Stimulated activated CD4-positive, alpha-beta T cell treated with anti-CD3 and anti-CD28 coated beads, Interleukin-15, amount 100 ng/mL, for 24 hours (primary cell): ENCODE results near the gene KIAA0040.

ENCODE experiments used
- DNase-seq: peaks from one replicate; pipeline ENCODE4 v3.0.0-alpha.2; 2020

The KIAA0040 gene

DNA sequence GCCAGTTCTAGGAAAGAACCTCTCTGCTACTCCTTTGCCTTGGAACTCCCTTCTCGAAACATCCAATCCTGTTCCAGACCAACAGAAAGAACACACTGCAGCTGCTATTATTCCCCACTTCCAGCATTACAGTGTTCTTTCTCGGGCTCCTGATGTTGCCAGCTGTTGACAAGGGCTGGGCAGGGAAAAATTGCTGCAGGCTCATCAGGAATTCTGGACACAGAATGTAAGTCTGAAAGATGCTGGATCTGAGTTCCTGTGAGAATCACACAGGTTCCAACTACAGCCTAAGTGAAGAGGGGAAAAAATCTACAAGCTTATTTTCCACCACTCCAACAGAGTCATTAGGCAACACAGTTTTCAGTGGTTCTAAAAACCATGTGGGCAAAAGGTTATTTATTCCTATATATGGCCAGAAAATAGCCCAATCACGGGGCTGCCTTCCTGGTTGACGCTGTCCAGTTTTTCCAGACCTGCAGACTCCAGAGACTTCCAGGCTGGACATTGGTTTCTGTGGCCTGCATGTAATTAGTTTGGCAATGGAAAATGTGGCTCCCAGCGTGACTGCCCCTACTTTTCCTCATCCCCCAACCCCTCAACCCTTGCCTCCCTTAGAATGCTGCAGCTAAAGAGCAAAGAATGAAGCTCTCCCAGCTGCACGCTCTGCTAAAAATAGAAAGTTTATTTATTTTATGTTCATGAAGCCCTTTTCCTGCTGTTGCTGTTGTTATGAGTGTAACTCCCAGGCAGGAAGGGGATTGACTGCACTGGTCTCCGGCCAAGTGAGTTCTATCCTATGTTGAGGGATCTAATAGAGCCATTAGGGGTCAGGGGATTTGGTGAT lies 8.3 kb upstream of the KIAA0040 start:
- no peak for DNase-seq

DNA sequence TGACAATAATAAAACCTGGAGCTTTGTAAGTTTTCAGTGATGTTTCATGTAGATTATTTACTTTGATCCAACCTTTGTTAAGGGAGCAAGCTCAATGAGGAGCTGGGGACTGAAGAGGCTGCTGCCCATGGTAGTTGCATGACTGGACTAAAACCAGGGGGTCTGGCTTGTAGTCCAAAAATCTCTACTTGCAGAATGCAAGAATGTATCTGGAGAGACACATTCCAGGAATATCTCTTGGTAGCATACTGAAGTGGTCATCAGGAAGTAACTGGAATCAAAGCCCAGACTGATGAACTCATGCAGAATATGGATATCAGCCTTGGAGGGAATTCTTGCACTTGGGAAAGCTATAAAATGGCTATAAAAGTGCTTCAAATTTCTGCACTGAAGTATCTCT lies 5.8 kb upstream of the KIAA0040 start:
- DNase-seq, result no peak

DNA sequence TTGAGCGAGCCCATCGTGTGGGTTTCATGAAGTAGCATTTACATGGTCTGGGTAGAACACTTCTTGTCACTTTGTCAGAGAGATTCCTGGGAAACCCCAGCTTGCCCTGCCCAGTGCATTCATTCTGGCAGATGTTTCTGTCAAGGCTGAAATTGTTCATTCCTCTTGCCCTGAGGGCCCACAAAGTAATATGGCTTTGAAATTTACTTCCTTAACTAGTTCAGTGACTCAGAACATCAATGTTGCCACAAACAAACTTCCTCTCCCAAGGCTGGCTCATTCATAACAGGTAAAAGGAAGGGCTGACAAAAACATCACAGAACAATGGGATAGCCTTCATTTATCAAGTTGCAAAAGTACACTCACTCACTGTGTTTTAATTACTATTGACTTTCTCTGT lies 5.0 kb upstream of the KIAA0040 start:
- DNase-seq, result no peak

DNA sequence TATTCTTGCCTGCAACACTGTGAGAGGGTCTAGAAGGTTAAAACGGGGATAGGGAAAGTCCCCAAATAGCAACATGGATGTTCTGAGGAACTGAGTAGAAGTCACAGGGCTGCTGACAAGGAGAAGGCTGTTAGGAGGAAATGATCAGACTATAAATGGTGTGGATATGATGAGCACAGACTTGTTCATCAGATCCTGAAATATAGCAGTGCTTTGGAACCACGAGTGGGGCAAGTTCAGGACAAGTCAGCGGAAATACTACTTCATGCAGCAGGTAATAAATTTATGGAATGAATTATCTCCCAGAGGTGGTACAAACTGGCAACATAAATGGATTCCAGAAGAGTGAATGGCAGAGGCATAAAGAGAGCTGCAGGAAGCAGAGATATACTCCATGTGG lies 3.2 kb upstream of the KIAA0040 start:
- no peak for DNase-seq

DNA sequence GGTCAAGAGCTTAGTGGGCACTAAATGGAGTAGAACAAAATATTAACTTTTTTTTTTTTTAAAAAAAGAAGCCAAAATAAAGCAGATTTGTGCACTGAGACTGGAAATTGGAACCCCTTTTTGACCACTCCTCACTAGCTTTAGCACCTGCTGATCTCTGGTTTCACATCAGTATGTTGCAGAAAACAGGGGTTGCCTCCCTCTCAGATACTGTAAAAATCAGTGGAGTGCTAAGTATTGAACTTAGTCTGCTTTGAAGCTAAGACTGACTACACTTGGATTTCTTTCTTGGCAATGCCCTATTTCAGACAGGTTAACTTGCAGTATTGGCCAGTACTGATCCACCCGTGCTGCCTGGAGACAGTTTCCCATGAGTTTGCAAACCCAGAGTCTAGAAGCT lies 2.7 kb upstream of the KIAA0040 start:
- DNase-seq, result no peak

DNA sequence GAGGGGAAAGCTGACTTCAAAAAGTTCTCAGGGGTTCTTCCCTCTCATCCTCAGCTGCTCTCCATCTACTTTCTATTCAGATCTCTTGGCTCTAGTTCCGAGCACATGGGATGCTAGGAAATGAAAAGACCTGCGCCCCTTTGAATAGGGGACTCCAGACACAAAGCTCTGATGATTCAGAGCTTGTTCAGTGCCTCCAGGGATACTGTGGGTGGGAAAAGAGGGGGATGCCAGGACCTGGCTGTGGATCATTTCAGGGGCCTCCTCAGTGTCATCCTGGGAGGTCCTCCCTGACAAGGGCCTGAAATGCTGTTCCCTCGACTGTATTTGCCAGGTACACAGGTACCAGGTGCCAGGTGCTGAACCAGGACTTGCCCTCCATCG lies 943 bp upstream of the KIAA0040 start:
- DNase-seq, result no peak

DNA sequence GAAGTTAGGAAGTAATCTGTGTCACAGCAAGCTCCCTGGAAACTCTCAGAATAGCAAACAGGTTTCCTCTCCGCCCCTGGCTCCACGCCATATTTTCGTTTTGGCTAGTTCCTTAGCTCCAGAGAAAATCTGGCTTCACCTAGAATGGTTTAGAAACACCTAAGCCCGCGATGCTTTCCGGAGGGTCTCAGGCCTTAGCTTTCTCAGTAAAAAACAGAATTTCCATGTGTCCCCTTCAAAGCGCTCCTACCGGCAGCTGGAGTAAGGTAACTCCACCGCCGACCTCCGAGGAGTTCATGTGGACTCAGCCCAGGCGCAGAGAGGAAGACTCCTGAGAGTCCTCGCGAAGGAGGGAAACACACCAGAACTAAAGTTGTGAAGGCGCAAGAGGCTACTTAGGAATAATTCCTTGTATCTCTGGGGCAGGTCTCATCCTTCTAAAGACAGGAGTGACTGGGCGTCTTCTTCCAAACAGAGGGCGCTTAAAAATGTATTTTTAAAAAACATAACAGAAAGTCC lies 406 bp downstream of the KIAA0040 start:
- DNase-seq, result peak; percentile 61

DNA sequence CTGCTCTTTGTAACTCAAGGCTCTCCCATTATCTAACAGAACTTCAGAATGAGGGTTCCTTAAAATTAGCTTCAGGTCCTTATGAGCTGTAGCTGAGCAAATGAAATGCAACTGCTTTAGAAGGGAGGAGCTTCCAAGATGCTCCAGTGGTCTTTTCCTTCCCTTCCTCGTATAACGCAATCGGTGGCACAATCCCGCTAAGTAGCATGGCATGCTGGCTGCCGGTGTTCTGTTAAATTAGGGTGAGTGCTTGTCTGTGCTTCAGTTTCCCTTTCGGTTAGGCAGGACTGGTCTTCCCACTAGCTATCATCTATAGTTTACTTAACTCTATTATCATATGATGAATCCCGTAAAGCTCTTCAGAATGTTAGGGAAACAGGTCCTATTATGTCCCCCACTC lies 917 bp downstream of the KIAA0040 start:
- peak; percentile 32 for DNase-seq

DNA sequence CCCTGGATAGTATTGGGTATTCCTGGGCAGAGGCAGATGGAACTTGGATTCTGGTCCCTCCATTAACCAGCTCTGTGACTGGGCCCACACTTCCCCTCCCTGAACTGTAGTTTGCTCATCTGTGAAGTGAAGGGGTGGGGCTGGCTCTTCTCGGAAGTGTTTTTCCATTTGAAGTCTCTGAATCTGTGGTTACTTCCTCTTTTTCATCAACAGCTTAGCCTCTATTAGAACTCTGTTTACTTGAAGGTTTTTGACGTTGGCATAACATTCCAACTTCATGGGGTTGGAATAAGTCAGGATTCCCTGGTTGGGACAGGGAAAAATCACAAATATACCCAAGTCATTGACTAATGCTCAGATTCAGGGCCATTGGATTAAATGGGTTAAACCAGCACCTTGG lies 3.6 kb downstream of the KIAA0040 start:
- peak; percentile 74 for DNase-seq

DNA sequence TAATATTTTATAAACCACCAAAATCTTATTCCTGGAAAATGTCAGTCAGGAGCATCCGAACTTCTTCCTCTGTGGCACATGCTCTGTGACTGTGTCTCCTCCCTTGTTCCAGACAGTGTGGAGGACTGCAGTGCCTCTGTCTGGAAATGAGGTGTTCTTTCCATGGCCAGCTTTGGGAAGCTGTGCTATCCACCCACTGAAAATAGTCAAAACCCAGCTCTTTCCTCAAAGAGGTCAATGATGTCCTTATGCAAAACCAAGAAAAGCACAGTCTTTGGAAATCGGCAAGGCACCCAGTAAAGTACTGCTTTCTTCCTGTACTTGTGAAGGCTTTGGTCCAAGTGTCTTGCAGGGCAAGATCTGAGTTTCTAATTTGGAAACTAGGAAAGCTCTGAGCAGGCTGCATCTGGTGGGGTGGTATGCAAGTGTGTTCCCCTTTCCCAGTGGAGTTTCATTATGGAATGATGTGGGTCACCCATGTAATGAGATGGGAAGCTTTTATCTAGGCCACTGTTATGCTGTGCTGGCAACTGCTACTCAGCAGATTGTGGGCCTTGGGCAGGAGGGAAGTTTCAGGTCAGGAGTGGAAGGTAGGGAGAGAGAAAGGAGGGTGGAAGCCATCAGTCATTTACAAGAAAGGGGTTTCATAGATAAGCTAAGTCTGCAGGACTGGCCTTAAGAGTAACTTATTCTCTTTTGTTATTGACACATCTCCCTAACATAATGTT lies 6.0 kb downstream of the KIAA0040 start:
- DNase-seq, result no peak

DNA sequence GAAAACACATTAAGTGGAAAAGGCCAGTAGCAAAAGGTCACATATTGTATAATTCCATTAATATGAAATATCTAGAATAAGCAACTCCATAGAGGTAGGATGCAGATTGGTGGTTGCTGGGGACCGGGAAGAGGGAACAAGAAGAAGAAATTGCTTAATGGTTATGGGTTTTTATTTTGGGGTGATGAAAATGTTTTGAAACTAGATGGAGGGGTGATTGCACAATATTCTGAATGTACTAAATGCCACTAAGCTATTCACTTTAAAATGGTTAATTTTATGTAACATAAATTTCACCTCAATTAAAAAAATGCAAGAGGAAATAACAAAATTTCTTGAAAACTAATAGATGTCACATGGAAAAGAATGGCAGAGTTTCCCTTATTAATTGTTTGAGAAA lies 6.7 kb downstream of the KIAA0040 start:
- no peak for DNase-seq

DNA sequence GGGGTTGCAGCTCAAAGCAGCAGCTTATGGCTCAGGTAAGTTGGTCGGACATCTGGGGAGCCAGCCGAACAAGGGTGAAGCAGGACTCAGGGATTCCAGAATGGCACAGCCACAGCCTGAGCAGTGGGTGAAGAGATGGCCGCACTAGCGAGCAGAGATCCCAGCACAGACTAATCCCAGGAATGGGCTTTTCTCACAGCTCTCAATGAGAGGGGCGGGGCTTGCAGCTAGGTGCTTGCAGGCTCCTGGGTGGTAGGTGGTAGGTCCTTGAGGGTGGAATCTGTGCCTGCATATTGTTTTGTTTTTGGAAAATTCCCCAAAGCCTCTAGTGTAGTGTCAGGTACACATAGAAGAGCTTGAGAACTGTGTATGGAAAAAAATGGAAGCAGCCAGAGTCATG lies 9.0 kb downstream of the KIAA0040 start:
- DNase-seq, result no peak

DNA sequence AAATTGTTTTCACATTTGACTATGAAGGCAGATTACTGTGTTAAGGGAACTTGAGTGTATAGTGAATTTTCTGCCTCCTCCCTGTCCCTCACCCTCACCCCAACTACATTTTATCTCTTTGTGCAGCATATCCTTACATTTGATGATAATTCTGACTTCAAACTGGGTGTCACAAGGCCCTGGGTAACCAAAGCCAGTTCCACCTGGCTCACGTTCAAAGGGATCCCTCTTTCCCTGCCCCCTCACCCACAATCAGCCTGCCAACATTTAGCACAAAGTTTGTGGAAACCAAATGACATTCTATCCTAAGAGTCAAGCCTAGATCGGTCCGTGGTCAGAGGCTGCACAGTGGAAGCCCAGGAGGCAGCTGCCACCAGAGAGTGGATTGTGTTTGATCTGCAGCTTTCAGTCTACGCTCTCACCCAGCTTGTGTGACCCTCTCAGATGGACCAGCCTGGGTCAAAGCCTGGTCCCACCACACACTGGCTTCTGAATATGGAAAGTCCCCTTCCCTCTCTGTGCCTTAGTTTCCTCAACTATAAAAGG lies 10.3 kb downstream of the KIAA0040 start:
- no peak for DNase-seq

DNA sequence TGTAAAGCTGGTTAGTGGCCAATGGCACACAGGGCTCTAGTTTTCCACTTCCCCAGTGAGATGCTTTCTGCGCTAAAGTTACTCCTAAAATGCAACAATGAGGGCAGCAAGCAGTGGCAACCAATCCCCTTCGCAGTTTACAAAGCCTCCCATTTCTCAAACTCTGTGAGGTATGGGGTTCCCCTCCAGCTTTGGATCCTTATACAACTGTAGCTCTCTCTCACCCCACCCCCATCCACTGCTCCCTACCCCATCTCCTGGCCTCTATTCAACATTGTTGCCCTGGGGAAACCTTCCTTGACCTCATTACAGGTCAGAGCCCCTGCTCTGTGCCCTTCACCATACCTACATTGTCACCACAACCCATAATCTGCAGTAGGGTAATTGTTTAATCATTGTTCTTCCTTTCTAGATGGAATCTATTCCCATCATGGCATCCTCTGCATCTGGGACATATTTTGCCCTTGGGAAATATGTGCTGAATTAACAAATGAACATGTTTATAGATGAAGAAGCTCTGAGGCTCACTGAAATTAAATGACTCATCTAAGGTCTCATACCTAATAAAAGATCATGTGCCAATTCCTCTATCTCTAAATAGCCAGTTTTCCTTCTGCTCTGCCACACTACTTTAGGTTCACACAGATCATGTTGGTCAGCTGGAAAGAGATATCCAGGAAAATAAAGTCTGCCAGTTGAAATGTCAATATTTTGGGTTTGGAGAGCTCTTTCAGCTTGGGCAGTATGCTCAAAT lies 12.6 kb downstream of the KIAA0040 start:
- DNase-seq, result no peak

DNA sequence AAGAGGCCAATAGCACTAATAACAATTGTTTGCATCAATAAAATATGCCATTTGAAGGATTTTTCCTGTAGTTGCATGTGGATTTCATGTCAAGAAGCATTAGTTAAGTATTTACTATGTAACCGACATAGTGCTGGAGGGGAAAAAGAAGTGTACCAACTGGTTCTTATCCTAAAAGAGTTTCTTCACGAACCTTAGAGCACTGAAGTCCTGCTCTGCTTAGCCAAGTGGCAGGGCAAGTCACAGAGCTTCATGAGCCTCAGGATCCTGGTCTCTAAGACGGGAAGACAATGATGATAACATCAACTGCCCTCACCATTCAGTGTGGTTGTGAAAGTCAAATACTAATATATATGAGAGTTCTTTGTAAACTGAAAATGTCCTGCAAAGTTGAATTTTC lies 14.1 kb downstream of the KIAA0040 start:
- no peak for DNase-seq

DNA sequence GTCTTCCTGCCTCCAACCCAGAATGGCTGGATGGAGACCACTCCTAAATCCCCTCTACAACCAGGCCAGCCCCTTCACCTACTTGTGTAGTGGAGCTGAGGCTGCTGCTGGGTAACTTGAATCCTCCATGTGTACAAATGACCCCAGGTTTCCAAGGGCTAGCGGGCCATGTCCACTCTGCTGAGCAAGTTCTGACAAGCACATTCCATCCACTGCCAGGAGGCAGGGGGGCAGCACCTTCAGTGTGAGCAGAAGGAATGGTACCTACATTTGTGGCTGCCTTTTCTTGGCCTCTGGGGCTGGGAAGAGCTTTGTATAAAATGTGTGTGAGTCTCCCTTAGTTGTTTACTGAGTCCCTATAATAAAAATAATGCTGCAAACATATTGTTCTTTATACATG lies 14.5 kb downstream of the KIAA0040 start:
- DNase-seq, result no peak

DNA sequence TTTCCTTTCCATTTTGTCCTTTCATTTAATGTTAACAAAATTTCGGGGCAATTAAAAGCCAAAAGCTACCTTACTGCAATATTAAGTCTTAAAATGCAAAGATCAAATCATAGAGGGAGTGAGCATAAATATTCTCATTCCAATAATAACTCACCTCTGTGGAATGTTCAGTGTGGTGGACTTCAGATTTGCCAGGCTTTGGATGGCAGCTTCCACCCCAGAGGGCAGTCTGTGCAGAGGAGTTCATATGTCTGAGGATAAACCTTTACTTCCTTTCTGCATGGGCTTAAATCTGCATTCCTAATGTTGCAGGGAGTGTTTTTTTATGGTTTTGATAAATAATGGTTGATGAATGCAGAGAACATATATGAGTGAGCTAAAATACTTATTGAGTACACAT lies 16.3 kb downstream of the KIAA0040 start:
- no peak for DNase-seq

DNA sequence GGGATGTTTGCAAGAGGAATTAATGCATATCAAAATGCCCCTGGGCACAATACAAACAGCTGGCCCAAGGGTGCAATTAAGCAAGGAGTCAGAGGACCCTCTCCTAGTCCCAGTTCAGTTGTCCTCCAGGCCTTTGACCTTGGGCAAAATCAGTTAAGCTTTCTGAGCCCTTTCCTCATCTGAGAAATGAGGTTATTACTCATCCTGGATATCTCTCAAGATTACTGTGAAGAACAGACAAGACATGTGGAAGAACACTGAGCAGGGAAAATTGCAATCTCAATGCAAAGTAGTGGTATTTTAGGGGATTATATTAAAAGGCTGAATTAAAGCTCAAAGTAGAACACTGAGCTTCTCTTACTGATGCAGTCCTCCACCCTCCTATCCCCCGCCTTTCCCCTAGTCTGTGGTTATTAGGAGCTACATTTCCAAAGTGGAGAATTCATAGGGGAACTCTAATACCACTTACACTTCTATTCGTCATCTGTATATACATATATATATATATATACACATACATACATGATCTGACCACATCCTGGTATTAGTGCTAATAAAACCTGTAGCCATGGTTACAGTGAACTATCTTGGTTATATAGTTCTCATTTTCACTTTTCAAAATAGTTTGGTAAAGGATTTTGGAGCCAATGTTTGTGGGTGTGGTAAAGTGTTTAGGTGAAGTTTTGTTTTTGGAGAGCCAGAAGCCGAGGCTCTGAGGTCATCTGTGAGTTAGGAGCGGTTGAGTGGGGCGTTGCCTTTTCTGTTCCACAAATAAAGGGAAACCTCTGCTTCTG lies 18.1 kb downstream of the KIAA0040 start:
- no peak for DNase-seq

DNA sequence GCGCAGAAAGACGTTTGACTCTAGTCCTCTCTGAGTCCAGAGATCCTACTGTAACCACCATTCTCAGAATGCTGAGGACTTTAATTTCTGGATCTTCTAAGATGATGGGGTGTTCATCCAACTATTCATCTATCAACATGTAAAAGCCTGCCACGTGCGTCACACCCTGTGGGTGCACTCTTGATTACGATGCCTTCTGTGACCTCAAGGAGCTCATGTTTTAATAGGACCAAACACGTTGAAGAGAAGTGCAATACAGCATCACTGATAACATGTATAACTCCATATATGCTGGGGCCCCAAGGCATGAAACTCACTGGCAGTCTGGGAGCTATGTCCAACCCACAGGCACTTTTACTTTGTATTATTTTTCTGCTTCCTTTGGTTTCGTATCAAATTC lies 19.0 kb downstream of the KIAA0040 start:
- DNase-seq, result no peak

DNA sequence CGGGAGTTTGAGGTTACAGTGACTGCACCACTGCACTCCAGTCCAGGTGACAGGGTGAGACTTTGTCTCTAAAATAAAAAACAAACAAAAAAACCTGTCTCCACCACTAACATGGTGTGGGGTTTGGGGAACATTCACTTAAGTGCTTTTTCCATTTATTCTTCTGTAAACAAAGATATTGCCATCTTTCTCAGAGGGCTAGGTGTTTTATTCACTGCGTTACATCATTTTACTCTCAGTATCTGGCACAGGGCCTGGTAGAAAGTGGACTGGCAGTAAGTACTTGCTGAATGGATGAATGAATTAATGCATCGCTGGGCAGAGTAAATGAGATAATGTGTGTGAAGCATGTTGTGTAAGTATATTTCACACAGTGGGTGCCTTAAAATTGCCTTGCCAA lies 20.1 kb downstream of the KIAA0040 start:
- DNase-seq, result no peak

DNA sequence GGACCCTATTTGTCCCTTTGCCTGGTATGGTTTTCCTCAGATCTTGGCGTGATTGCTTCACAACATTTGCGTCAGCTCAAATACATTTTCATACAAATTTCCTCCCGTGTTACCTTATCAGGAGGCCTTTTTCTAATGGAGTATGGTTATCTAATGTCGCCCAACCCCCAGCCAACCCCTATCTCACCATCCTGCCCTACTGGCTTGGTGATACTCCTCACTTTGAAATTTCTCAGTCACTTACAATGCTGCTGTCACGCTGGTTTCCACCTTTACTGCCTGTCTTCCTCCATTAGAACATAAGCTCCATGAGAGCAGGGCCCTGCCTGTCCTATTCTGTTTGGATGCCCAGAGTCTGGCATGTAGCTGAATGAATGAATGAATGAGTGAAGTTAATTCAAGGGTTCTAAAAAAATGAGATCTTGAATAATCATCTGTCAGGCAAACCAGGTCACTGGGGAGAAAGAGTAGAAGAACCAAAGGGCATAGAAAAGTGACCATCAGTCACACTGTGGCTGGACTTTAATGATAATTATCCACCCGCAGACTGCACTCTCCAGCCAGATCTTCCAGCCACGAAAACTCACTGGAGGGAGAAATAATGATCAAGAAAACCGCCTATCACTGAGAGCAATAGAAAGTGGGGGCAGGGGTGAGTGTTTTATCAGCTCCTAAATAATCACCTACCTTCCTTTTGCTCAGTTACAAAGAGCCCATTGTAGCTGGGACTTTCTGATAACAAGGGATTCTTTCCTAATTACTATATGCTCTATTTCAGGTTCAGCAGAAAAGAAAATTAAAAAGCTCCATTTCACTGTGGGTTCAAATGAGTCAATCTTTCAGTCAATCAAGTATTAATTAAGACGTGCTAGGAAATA lies 21.3 kb downstream of the KIAA0040 start:
- no peak for DNase-seq
